Muscle layer of duodenum (tissue), 2 donors: ENCODE data around the gene MARK1.

Experiments
- H3K27ac ChIP-seq: one replicate; pipeline ENCODE4 v1.7.0; 2013; ENCODE audit warnings: mild to moderate bottlenecking, low read length
- H3K27me3 ChIP-seq: one replicate; pipeline ENCODE4 v1.7.0; 2013; ENCODE audit warnings: low read depth, mild to moderate bottlenecking, control low read depth, low read length
- H3K36me3 ChIP-seq, 2 donors: one replicate each; pipeline ENCODE4 v1.7.0; 2013; ENCODE audit warnings: low read length in 2 of 2, control low read depth in 1 of 2, mild to moderate bottlenecking in 1 of 2; ENCODE audit not compliant: insufficient read depth in 2 of 2, control insufficient read depth in 1 of 2
- H3K4me1 ChIP-seq, 2 donors: one replicate each; pipeline ENCODE4 v1.7.0; 2013; ENCODE audit warnings: low read length in 2 of 2, mild to moderate bottlenecking in 2 of 2, control low read depth in 1 of 2, moderate library complexity in 1 of 2; ENCODE audit not compliant: insufficient read depth in 2 of 2, control insufficient read depth in 1 of 2
- H3K4me3 ChIP-seq, 2 donors: one replicate each; pipeline ENCODE4 v1.7.0; 2013; ENCODE audit warnings: low read length in 2 of 2, low read depth in 1 of 2, mild to moderate bottlenecking in 1 of 2
- H3K9me3 ChIP-seq, 2 donors: one replicate each; pipeline ENCODE4 v1.7.0; 2013; ENCODE audit warnings: low read length in 2 of 2, control low read depth in 1 of 2, mild to moderate bottlenecking in 1 of 2; ENCODE audit not compliant: control insufficient read depth in 1 of 2
- donor health status: healthy.

Gene MARK1

DNA sequence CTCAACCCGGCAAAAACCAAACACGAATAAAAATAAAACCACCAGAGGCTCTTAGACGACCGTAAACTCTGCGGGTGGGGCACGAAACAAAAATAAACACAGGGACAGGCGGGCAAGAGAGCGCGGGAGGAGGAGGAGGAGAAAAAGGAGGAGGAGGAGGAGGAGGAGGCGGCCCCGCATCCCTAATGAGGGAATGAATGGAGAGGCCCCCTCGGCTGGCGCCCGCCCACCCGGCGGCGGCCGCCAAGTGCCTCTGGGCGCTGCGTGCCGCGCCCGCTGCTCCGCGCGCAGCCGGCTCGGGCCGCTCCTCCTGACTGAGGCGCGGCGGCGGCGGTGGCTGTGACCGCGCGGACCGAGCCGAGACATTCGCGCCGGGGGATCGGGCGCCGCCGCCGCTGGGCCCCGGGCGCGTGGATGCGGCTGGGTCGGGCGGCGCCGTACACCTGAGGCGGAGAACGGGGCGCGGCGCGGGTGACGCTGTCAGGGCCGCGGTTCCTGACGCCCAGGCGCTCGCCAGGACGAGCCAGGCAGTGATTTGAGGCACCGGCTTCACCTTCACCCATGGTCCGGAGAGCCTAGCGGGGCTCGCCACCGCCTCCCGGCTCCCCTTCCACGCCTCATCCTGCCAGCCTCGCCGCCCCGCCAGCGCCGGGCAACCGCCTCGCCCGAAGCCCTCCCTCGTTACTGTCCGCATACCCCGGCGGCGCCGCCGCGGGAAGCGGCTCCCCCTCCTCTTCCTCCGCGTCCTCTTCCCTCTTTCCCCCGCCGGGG, at the start of gene MARK1:
TSS of gene MARK1 (plus strand) at position 229 of the 771 bp plus-strand sequence. CDS start 687 bp downstream, outside the sequence.
- Histone ChIP-seq H3K36me3 (no peaks in the 10 kb centered on the region), H3K4me1 (peaks cover 0 to 7% of the 10 kb centered on the region in 2 donors), H3K27ac (peak within 1 kb of the TSS; percentile 49), H3K27me3 (peaks cover 10% of the 10 kb centered on the region), H3K9me3 (no peaks in the 10 kb centered on the region), H3K4me3 (peak within 1 kb of the TSS; percentile 77 to 91)

DNA sequence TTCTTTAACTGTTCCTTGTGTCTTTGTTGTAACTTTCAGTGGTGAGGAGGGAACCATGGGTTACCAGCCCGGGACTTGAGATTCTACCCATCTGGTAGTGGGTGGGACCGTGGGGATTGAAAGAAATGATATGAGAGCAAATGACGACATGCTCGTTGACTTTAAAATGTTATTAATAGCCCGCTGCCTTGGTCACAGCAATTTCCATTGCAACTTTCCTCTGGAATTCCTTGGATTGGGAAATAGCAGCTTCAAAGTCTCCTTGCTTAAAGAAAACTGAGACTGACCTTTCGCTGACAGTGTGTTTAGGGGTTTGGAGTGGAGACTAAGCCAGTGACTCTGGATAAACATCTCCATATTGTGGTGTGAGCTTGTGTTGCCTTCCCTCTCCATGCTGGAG, 44.2 kb upstream of the MARK1 start:
- Histone ChIP-seq H3K4me1 (no peaks in the 10 kb centered on the region), H3K4me3 (no peak overlapping the region), H3K27me3 (no peaks in the 10 kb centered on the region), H3K27ac (no peak overlapping the region), H3K36me3 (no peaks in the 10 kb centered on the region), H3K9me3 (no peaks in the 10 kb centered on the region)

- Histone ChIP-seq H3K4me3 (no peak overlapping the region), H3K27me3 (no peaks in the 10 kb centered on the region), H3K27ac (no peak overlapping the region), H3K36me3 (no peaks in the 10 kb centered on the region), H3K4me1 (no peaks in the 10 kb centered on the region), H3K9me3 (no peaks in the 10 kb centered on the region)
These were observed 43.8 kb upstream of the MARK1 start for GRCh38 chr1:220484135-220484534.

DNA sequence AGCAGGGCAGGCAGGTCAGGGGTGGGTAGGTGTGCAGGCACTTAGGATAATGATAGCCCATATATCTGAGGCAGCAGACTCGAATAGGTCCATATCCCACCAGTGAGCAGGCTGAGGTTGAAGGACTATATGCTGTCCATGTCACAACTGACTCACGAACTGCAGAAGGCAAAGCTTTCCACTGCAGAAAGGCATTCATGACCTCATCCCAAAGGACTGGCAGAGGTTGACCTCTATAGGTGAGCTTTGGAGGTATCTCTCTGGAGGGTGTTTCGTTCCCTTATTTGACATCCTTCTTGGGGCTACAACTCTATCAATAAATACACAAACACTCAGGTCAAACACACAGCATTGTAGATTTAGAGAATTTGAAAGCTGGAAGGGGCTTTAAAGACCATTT, 42.8 kb upstream of the MARK1 start:
- Histone ChIP-seq H3K4me3 (no peak overlapping the region), H3K36me3 (no peaks in the 10 kb centered on the region), H3K9me3 (no peaks in the 10 kb centered on the region), H3K27me3 (no peaks in the 10 kb centered on the region), H3K4me1 (no peaks in the 10 kb centered on the region), H3K27ac (no peak overlapping the region)

- no peak overlapping the region for H3K27ac ChIP-seq
- H3K27me3 ChIP-seq = no peaks in the 10 kb centered on the region
- no peak overlapping the region for H3K4me3 ChIP-seq
- H3K4me1 ChIP-seq = no peaks in the 10 kb centered on the region
- no peaks in the 10 kb centered on the region for H3K9me3 ChIP-seq
- no peaks in the 10 kb centered on the region for H3K36me3 ChIP-seq
These were observed 42.1 kb upstream of the MARK1 start for GRCh38 chr1:220485791-220486190.

DNA sequence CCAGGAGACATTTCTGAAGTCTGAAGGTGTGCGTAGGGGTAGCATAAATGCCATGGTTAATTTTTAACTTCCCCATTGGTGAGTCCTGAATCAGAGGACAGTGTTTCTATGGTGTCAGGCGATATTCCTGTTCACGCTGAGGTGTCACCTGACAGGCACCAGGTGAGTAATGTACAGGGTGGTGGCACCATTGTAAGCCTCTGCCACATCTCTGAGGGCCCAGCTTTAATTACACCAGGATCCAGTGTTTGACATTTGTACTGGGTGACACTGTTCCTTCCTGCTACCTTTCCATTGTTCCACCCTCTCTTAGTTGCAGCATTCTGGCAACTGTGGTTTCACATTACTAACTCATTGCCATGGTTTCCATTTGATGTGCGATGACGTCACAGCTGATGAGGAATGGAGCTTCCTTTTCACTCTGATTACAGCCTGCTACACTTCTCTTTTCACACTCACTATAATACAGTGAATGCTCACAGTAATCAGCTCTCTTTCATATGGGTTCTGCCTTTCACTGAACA, 40.6 kb upstream of the MARK1 start:
- H3K27me3 ChIP-seq = no peaks in the 10 kb centered on the region
- H3K9me3 ChIP-seq = no peaks in the 10 kb centered on the region
- H3K4me3 ChIP-seq = no peak overlapping the region
- no peaks in the 10 kb centered on the region for H3K4me1 ChIP-seq
- no peak overlapping the region for H3K27ac ChIP-seq
- H3K36me3 ChIP-seq = no peaks in the 10 kb centered on the region

GRCh38 chr1:220491891-220492290, 36.0 kb upstream of the MARK1 start:
- H3K27me3 ChIP-seq = no peaks in the 10 kb centered on the region
- H3K4me1 ChIP-seq = no peaks in the 10 kb centered on the region
- H3K4me3 ChIP-seq = no peak overlapping the region
- H3K36me3 ChIP-seq = no peaks in the 10 kb centered on the region
- no peak overlapping the region for H3K27ac ChIP-seq
- no peaks in the 10 kb centered on the region for H3K9me3 ChIP-seq

GRCh38 chr1:220497220-220497947, 30.6 kb upstream of the MARK1 start:
- Histone ChIP-seq H3K27ac (no peak overlapping the region), H3K9me3 (no peaks in the 10 kb centered on the region), H3K4me3 (no peak overlapping the region), H3K27me3 (no peaks in the 10 kb centered on the region), H3K4me1 (no peaks in the 10 kb centered on the region), H3K36me3 (no peaks in the 10 kb centered on the region)

GRCh38 chr1:220498188-220498587, 29.7 kb upstream of the MARK1 start:
- Histone ChIP-seq H3K9me3 (no peaks in the 10 kb centered on the region), H3K27ac (no peak overlapping the region), H3K27me3 (no peaks in the 10 kb centered on the region), H3K36me3 (no peaks in the 10 kb centered on the region), H3K4me3 (no peak overlapping the region), H3K4me1 (no peaks in the 10 kb centered on the region)

- H3K27ac ChIP-seq = no peak overlapping the region
- no peaks in the 10 kb centered on the region for H3K9me3 ChIP-seq
- H3K36me3 ChIP-seq = no peaks in the 10 kb centered on the region
- no peaks in the 10 kb centered on the region for H3K27me3 ChIP-seq
- H3K4me1 ChIP-seq = no peaks in the 10 kb centered on the region
- H3K4me3 ChIP-seq = no peak overlapping the region
These were observed 27.6 kb upstream of the MARK1 start for GRCh38 chr1:220500372-220500771.

DNA sequence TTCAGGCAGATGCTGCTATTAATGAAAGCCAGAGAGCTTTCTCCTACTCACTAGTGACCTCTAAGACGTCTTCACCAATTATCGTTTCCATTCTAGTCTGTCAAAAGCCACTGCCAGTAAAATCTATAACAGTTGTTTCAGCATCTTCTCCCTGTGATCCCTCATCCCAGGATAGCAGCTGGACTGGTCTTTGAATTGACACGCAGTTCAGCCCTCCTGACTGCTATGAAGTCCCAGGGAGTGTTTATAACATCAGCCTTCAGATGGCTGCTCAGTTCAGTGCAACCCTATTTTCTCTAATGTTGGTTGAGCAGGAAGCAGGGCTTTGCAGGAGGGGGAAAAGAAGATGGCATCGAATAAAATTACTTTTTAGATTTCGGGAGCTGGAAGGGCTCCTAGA, 23.6 kb upstream of the MARK1 start:
- no peaks in the 10 kb centered on the region for H3K4me1 ChIP-seq
- no peaks in the 10 kb centered on the region for H3K9me3 ChIP-seq
- no peak overlapping the region for H3K27ac ChIP-seq
- no peaks in the 10 kb centered on the region for H3K36me3 ChIP-seq
- no peaks in the 10 kb centered on the region for H3K27me3 ChIP-seq
- H3K4me3 ChIP-seq = no peak overlapping the region
